HG02938 (cell line): ENCODE data around the gene DAGLB.
"Not testable (repeated sequence)": the region's sequence is repeated elsewhere in the genome, so short reads cannot be mapped to it uniquely, and the experiment has no call there.

ENCODE experiments used
- ATAC-seq: cut with Tn5 transposase; IDR thresholded peaks from one replicate; pipeline ENCODE4 v1.9.1; 2021; ENCODE audit warnings: mild to moderate bottlenecking, moderate library complexity; ENCODE audit not compliant: unreplicated experiment

Gene DAGLB

DNA sequence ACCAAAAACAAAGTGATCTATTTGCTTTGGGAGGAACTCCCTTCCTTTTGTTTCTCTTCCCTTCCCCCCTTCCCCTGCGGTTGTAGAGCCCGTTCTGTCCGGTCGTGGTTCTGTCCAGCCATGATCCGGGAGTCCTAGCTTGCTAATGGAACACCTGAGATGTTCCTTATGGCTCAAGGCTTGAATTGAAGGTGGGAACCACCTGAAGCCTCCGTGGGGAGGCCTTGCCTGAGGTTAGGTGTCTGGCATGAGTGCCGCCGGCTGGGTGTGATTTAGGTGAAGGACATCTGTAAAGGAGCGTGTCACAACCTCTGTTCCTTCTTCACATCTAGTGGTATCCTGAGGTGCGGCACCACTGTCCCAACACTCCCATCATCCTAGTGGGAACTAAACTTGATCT is 46.2 kb downstream of the DAGLB start:
- no peak for ATAC-seq

GRCh38 chr7:6400243-6401105 is 47.3 kb downstream of the DAGLB start:
- not testable (repeated sequence) for ATAC-seq

GRCh38 chr7:6399351-6399750 is 48.4 kb downstream of the DAGLB start:
- ATAC-seq, result no peak

- ATAC-seq, result no peak
These were observed 48.8 kb downstream of the DAGLB start for GRCh38 chr7:6398943-6399342.

GRCh38 chr7:6397759-6398495 is 49.8 kb downstream of the DAGLB start:
- not testable (repeated sequence) for ATAC-seq

GRCh38 chr7:6395898-6396595 is 51.7 kb downstream of the DAGLB start:
- ATAC-seq, result no peak

- ATAC-seq, result no peak
These were observed 53.6 kb downstream of the DAGLB start for GRCh38 chr7:6394114-6394513.

DNA sequence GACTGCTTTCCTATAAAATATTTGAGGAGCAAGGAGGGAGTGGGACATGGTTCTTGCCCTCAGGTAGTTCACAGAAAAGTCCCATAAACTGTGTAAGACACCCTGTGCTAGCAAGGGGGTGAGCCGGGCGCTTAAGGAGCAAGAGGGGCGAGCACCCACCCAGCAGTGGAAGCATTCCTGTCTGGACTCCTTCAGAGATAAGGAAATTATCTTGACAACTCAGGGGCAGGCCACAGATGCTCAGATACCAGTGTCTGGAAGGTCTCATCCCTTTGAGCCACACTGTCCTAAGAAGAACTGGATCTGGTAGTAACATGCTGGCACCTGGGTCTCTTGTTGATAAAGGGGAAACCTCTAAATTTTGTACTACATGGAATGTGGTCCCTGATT is 54.1 kb downstream of the DAGLB start:
- no peak for ATAC-seq

GRCh38 chr7:6392712-6393666 is 54.8 kb downstream of the DAGLB start:
- ATAC-seq, result no peak

GRCh38 chr7:6389728-6390127 is 58.0 kb downstream of the DAGLB start:
- ATAC-seq, result no peak

DNA sequence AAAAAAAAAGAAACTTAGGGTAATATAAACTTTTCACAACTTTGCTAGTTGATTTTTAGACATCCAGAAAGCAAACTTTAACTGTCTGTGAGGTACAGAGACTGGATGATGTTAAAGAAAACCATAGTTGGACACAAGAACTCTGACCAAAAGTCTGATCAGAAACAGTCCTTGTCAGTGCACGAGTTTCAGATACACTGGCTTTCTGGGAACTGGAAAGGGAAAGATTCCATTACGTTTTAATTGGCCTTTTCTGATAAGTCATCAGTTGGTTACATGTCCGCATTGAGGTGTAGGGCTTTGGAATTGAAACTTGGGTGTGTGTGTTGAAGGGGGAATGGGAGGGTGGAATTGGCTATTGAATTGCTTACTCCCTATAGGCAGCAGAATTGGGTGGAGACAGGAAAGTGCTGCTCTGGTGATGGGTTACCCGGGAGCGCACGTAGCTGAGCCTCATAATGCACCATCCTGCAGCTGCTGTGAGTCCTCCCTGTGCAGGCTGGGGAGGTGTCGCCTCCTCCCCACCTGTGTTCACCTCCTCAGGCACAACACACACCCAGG is 59.9 kb downstream of the DAGLB start:
- ATAC-seq, result no peak

DNA sequence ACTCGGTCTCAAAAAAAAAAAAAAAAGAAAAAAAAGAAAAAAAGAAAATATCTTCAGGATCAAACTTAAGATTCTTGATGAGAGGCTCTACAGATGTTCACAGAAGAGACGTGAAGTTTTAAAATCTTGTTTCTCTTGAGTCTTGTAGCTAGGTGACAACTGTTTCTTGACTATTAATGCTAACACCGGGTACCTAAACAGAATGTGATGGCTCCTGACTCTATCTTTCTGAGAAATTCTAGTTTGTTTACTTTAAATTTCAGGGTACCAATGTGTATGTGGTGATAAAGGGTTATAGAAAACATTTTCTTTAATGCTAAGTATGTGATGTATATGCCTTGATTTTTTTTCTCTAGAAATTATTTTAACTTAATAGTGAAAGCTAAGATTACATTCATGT is 61.0 kb downstream of the DAGLB start:
- no peak for ATAC-seq

GRCh38 chr7:6385909-6386560 is 61.7 kb downstream of the DAGLB start:
- ATAC-seq, result no peak

DNA sequence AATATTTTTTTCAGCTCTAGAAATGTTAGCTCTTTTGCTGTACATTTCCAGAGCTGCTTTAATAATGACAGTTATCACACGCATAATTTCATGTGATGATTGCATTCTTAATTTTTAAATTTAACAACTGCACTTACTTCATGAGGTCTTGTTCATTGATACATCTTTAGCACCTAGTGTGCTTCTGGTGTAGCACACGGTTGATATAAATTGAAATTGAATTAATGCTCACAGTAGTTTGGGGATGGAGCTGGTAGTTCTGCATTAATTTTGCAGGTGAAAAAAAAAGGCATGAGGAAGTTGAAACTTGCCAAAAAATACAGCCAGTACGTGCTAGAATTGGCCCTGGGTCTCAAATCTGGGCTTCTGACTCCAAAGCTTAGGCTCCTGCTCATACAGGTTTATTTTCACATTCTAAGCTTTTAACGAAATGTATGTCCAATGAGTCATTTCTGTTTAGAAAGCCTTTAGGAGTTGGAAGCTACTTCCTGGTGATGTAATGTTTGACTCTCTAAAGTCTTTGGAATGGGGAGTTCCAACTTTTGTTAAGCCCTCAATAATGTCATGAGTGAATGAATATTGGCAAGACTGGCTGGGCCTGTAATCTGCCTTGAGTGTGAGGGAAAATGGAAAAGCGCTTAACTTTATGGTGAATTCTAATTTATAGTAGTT is 62.5 kb downstream of the DAGLB start:
- ATAC-seq, result no peak

DNA sequence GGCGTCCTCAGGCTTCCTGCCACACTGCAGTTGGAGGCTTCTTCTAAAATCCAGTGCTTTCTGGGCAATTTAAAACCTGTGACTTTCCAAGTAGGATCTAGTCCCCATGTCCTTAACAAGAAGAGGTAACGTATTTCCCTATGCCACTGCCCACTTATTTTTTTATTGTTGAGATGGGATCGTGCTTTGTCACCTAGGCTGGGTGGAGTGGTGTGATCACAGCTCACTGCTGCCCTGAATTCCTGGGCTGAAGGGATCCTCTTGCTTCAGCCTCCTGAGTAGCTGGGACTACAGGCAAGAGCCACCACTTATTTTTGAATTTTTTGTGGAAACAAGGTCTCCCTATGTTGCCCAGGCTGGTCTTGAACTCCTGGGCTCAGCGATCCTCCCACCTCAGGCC is 63.4 kb downstream of the DAGLB start:
- no peak for ATAC-seq

DNA sequence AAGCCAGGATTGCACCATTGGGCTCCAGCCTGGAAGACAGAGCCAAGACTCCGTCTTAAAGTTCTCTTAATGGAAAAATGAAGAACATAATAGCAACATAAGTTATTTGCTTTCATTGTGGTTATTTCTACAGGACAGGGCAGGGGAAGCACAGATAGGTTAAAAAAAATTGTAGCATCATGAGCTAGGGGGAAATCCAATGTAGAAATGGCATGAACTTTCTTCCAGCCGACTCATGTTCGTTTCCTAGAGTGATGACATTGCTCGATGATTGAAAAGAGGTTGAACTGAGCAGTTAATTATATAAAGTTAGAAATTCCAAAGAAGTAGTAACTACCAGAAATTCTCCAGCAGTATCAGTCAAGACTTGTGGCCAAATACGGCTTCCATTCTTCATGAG is 64.9 kb downstream of the DAGLB start:
- no peak for ATAC-seq

DNA sequence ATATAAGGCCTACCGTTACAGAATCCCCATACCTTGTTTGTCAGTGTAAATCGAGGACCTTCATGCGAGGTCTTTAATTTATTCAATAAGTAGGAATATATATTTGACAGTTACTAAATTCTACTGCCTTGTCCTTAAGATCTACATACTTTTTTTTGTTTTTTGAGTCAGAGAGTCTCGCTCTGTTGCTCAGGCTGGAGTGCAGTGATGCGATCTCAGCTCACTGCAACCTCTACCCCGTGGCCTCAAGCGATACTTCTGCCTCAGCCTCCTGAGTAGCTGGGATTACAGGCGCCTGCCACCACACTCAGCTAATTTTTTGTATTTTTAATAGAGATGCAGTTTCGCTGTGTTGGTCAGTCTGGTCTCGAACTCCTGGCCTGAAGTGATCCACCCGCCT is 65.9 kb downstream of the DAGLB start:
- ATAC-seq, result not testable (repeated sequence)

DNA sequence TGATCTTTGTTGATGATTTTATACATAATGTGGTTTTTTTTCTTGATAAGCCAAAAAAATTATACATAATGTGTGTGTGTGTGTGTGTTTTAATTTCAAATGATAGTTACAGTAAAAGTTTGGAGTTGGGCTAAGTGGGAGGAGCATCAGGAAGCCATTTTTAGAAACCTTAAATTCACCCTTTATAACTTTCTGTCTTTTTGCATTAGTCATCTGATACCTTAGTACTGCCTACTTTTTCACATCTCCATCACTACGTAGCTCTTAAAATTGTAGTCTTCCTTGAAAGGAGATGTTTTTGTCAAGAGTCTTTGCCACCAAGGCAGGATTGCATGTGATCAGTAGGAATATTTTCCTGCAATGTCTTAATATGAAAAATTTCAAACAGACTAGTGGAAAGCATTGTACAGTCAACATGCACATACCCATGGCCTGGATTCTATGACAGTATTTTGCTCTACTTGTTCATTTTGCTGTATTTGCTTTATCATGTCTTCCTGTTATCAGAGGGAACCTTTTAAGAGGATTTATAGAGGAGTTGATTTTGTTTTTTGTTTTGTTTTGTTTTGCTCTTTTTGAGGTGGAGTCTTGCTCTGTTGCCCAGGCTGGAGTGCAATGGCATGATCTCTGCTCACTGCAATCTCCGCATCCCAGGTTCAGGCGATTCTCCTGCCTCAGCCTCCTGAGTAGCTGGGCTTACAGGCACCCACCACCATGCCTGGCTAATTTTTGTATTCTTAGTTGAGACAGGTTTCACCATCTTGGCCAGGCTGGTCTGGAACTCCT is 67.3 kb downstream of the DAGLB start:
- no peak for ATAC-seq
